T-helper 2 cell treated with Interferon-gamma antibody and Interleukin-4, amounts not matched to agents 5 μg/mL and 100 μg/mL, for 36 hours (primary cell): ENCODE measurements around the gene ZNF292.
"Not testable (repeated sequence)": the region's sequence is repeated elsewhere in the genome, so short reads cannot be mapped to it uniquely, and the experiment has no call there.

Experiments used
- DNase-seq: peaks from one replicate; pipeline ENCODE4 v3.0.0; 2021; ENCODE audit warnings: low spot score
- H3K27ac Mint-ChIP-seq: one replicate; pipeline ENCODE4 v1.8.0; 2021; ENCODE audit warnings: mild to moderate bottlenecking, mixed read lengths
- H3K27me3 Mint-ChIP-seq: one replicate; pipeline ENCODE4 v1.8.0; 2021; ENCODE audit warnings: low read depth, mixed read lengths
- H3K36me3 Mint-ChIP-seq: one replicate; pipeline ENCODE4 v1.8.0; 2021; ENCODE audit warnings: low read depth, mixed read lengths
- H3K4me1 Mint-ChIP-seq: one replicate; pipeline ENCODE4 v1.8.0; 2021; ENCODE audit warnings: low read depth, mixed read lengths
- H3K4me3 Mint-ChIP-seq: one replicate; pipeline ENCODE4 v1.8.0; 2022; ENCODE audit warnings: mild to moderate bottlenecking, moderate library complexity, mixed read lengths
- H3K9me3 Mint-ChIP-seq: one replicate; pipeline ENCODE4 v1.8.0; 2021; ENCODE audit warnings: mixed read lengths

ZNF292 gene

DNA sequence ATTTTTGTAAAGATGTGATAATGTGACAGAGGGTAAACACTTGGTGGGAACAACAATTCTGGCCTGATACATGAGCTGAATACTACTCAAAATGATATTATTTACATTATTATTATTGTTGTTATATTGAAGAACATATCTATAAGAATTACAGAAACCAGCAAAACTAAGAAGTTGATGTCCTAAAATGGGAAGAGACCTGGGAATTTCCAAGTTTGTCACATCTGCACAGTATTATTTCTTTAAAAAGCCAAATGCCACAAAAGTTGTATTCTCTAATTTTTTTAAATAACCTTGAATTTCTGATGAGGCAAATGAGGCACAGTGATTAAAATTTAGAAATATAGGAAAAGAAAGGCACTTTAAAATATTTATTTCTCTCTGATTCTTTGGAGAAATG lies 5.0 kb upstream of the ZNF292 start:
- H3K9me3 Mint-ChIP-seq = no peaks in the 10 kb centered on the region
- no peak for DNase-seq
- H3K27ac Mint-ChIP-seq = no peak overlapping the region
- peaks cover 30% of the 10 kb centered on the region for H3K4me1 Mint-ChIP-seq
- peaks cover 1% of the 10 kb centered on the region for H3K36me3 Mint-ChIP-seq
- peaks cover 22% of the 10 kb centered on the region for H3K27me3 Mint-ChIP-seq
- no peak overlapping the region for H3K4me3 Mint-ChIP-seq

- Mint-ChIP-seq H3K4me1 (peaks cover 32% of the 10 kb centered on the region), H3K4me3 (peak overlapping the region; percentile 91), H3K27ac (peak overlapping the region; percentile 99), H3K9me3 (no peaks in the 10 kb centered on the region), H3K36me3 (peaks cover 3% of the 10 kb centered on the region), H3K27me3 (peaks cover 21% of the 10 kb centered on the region)
- DNase-seq = no peak
Observed at GRCh38 chr6:87151471-87151780, 3.9 kb upstream of the ZNF292 start.

GRCh38 chr6:87151781-87152525 lies 3.4 kb upstream of the ZNF292 start:
- Mint-ChIP-seq H3K4me1 (peaks cover 37% of the 10 kb centered on the region), H3K9me3 (no peaks in the 10 kb centered on the region)
- DNase-seq = peak; percentile 76

GRCh38 chr6:87152526-87152955 lies 2.8 kb upstream of the ZNF292 start:
- H3K36me3 Mint-ChIP-seq = peaks cover 8% of the 10 kb centered on the region
- H3K27ac Mint-ChIP-seq = peak overlapping the region; percentile 99
- peaks cover 37% of the 10 kb centered on the region for H3K4me1 Mint-ChIP-seq
- H3K9me3 Mint-ChIP-seq = no peaks in the 10 kb centered on the region
- peaks cover 18% of the 10 kb centered on the region for H3K27me3 Mint-ChIP-seq
- DNase-seq = no peak
- peak overlapping the region; percentile 91 for H3K4me3 Mint-ChIP-seq

More at GRCh38 chr6:87151781-87152525, 3.4 kb upstream of the ZNF292 start:
- Mint-ChIP-seq H3K27me3 (peaks cover 18% of the 10 kb centered on the region), H3K27ac (peak overlapping the region; percentile 99), H3K4me3 (peak overlapping the region; percentile 91), H3K36me3 (peaks cover 8% of the 10 kb centered on the region)

- Mint-ChIP-seq H3K27me3 (peaks cover 2% of the 10 kb centered on the region), H3K4me1 (peaks cover 43% of the 10 kb centered on the region), H3K4me3 (peak overlapping the region; percentile 91), H3K36me3 (peaks cover 12% of the 10 kb centered on the region), H3K9me3 (no peaks in the 10 kb centered on the region), H3K27ac (peak overlapping the region; percentile 99)
- no peak for DNase-seq
Observed at GRCh38 chr6:87154641-87154992, 748 bp upstream of the ZNF292 start.

- DNase-seq = peak; percentile 65
- Mint-ChIP-seq H3K27ac (peak overlapping the region; percentile 99), H3K27me3 (no peaks in the 10 kb centered on the region), H3K4me3 (peak overlapping the region; percentile 91), H3K36me3 (peaks cover 12% of the 10 kb centered on the region), H3K4me1 (peaks cover 46% of the 10 kb centered on the region), H3K9me3 (no peaks in the 10 kb centered on the region)
Observed at GRCh38 chr6:87155842-87156815, 764 bp downstream of the ZNF292 start.

DNA sequence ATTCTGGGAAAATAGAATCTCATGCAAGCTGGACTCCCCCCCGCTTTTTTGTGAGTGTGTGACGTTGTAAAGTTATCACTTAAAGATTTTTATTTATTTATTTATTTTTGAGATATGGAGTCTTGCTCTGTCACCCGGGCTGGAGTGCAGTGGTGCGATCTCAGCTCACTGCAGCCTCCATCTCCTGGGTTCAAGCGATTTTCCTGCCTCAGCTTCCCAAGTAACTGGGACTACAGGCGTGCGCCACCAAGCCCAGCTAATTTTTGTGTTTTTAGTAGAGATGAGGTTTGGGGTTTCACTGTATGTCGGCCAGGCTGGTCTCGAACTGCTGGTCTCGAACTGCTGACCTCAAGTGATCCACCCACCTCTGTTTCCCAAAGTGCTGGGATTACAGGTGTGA lies 2.2 kb downstream of the ZNF292 start:
- DNase-seq, H3K9me3 Mint-ChIP-seq, H3K27me3 Mint-ChIP-seq, H3K27ac Mint-ChIP-seq: not testable (repeated sequence)
- H3K4me3 Mint-ChIP-seq = peak overlapping the region; percentile 39
- H3K4me1 Mint-ChIP-seq = peaks cover 41% of the 10 kb centered on the region
- H3K36me3 Mint-ChIP-seq = peaks cover 14% of the 10 kb centered on the region

DNA sequence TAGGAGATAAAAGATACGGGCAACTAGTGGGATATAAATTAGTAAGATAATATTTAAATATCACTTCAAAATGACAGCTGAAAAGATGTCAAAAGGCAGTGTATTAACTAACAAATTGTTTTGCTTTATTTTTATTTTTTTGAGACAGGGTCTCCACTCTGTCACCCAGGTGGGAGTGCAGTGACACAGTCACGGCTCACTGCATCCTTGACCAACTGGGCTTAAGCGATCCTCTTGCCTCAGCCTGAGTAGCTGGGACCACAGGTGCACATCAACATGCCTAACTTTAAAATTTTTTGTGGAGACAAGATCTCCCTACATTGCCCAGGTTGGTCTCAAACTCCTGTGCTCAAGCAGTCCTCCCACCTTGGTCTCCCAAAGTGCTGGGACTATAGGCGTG lies 5.9 kb downstream of the ZNF292 start:
- DNase-seq = no peak
- Mint-ChIP-seq H3K27me3 (no peaks in the 10 kb centered on the region), H3K4me3 (no peak overlapping the region), H3K9me3 (no peaks in the 10 kb centered on the region), H3K27ac (no peak overlapping the region), H3K36me3 (peaks cover 18% of the 10 kb centered on the region), H3K4me1 (peaks cover 43% of the 10 kb centered on the region)

DNA sequence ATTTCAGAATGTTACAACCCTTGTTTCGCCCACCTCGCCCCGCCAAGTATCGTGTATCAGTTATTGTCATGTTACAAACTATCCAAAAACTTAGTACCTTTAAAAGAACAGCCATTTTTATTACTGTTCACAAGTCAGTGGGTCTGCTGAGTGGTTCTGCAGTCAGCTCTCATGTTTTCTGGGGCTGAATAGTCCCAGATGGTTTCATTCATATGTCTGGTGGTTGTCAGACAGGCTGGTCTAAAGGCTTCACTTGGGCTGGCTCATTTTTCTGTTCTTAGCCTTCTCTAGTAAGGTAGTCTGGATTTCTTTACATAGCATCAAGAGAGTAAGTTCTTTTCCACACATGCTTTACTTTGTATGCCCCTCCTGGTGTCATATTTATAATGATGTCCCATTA lies 8.6 kb downstream of the ZNF292 start:
- Mint-ChIP-seq H3K4me3 (no peak overlapping the region), H3K27ac (no peak overlapping the region)

DNA sequence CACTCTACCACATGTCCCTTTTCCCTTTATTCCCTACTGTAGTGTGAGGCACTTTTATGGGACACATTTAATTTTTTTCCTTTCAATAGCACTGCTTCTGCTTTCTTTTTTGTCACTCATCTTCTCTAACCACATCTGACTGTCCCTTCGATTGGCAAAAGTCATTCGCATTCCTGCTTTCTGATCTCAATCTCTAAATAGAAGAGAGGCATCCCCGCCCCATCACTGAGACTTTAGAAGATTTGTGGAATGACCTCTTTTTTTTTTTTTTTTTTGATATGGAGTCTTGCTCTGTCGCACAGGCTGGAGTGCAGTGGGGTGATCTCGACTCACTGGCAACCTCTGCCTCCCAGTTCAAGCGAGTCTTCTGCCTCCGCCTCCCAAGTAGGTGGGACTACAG lies 9.1 kb downstream of the ZNF292 start:
- Mint-ChIP-seq H3K4me1 (peaks cover 40% of the 10 kb centered on the region), H3K27me3 (no peaks in the 10 kb centered on the region), H3K9me3 (no peaks in the 10 kb centered on the region), H3K36me3 (peaks cover 13% of the 10 kb centered on the region), H3K4me3 (no peak overlapping the region), H3K27ac (no peak overlapping the region)
- DNase-seq = no peak

More for the DNA sequence above, 8.6 kb downstream of the ZNF292 start:
- H3K4me1 Mint-ChIP-seq = peaks cover 40% of the 10 kb centered on the region
- DNase-seq = no peak
- H3K36me3 Mint-ChIP-seq = peaks cover 12% of the 10 kb centered on the region
- H3K9me3 Mint-ChIP-seq = no peaks in the 10 kb centered on the region
- H3K27me3 Mint-ChIP-seq = no peaks in the 10 kb centered on the region

GRCh38 chr6:87165185-87165584 lies 9.8 kb downstream of the ZNF292 start:
- Mint-ChIP-seq H3K36me3 (peaks cover 13% of the 10 kb centered on the region), H3K27ac (no peak overlapping the region), H3K27me3 (no peaks in the 10 kb centered on the region), H3K4me1 (peaks cover 36% of the 10 kb centered on the region), H3K9me3 (no peaks in the 10 kb centered on the region), H3K4me3 (no peak overlapping the region)
- no peak for DNase-seq

- Mint-ChIP-seq H3K27me3 (no peaks in the 10 kb centered on the region), H3K27ac (no peak overlapping the region), H3K4me1 (peaks cover 47% of the 10 kb centered on the region), H3K36me3 (peaks cover 27% of the 10 kb centered on the region), H3K4me3 (no peak overlapping the region), H3K9me3 (no peaks in the 10 kb centered on the region)
- DNase-seq = no peak
Observed at GRCh38 chr6:87171938-87172633, 16.7 kb downstream of the ZNF292 start.

GRCh38 chr6:87174078-87174579 lies 18.8 kb downstream of the ZNF292 start:
- H3K4me3 Mint-ChIP-seq = no peak overlapping the region
- H3K27ac Mint-ChIP-seq = peak overlapping the region; percentile 28
- peaks cover 35% of the 10 kb centered on the region for H3K36me3 Mint-ChIP-seq
- H3K4me1 Mint-ChIP-seq = peaks cover 50% of the 10 kb centered on the region
- DNase-seq = no peak
- no peaks in the 10 kb centered on the region for H3K27me3 Mint-ChIP-seq
- H3K9me3 Mint-ChIP-seq = no peaks in the 10 kb centered on the region
